H1 (cell line): ENCODE measurements around the gene PLA1A. TPM values are rescaled to one million over a fixed set of nuclear protein-coding genes. Genes with fewer than 3 reads are reported as not detected.
"Not testable (repeated sequence)": the region's sequence is repeated elsewhere in the genome, so short reads cannot be mapped to it uniquely, and the experiment has no call there.

Experiments used
- CTCF ChIA-PET: fragments of 300-600 bp; sonication (Branson Sonifier 250); formaldehyde crosslinking; loops from one replicate; lab custom pipeline; 2021; ENCODE audit not compliant: partially characterized antibody; lab: Charles Lee
- POLR2A ChIA-PET: fragments of 300-600 bp; sonication (Branson Sonifier 250); formaldehyde crosslinking; loops from one replicate; lab custom pipeline; 2021; ENCODE audit warnings: inconsistent platforms; ENCODE audit not compliant: partially characterized antibody; lab: Charles Lee
- DNase-seq, 2 experiments: peaks; one replicate each; pipeline versions ENCODE4 v3.0.0 to v3.0.0-alpha.2; 2010 to 2022; ENCODE audit warnings: low spot score in 2 of 2, low read depth in 1 of 2, mixed read lengths in 1 of 2
- FAIRE-seq: peaks from 2 replicates; lab custom pipeline; 2011; peaks lifted over from hg19 to GRCh38; lab: Jason Lieb, UNC
- H2AFZ ChIP-seq: 2 replicates; pipeline ENCODE4 v1.8.1; 2012; ENCODE audit warnings: low read length, inconsistent platforms
- H2AK5ac ChIP-seq: 2 replicates; pipeline ENCODE4 v1.6.1; 2013; ENCODE audit warnings: low read depth, low read length
- H2BK120ac ChIP-seq: replicated peaks from 2 replicates; pipeline ENCODE3; 2013; ENCODE audit warnings: low read depth, low read length, inconsistent platforms
- H2BK12ac ChIP-seq: 2 replicates; pipeline ENCODE4 v1.6.1; 2013; ENCODE audit warnings: low read depth, low read length
- H2BK15ac ChIP-seq: 2 replicates; pipeline ENCODE4 v1.6.1; 2013; ENCODE audit warnings: low read length
- H2BK20ac ChIP-seq: 2 replicates; pipeline ENCODE4 v1.6.1; 2013; ENCODE audit warnings: low read length
- H2BK5ac ChIP-seq: 2 replicates; pipeline ENCODE4 v1.6.1; 2013; ENCODE audit warnings: low read depth, low read length
- H3K14ac ChIP-seq: 2 replicates; pipeline ENCODE4 v1.6.1; 2013; ENCODE audit warnings: inconsistent platforms; ENCODE audit not compliant: insufficient read length
- H3K18ac ChIP-seq: 2 replicates; pipeline ENCODE4 v1.6.1; 2013; ENCODE audit warnings: low read length; ENCODE audit errors: extremely low read depth
- H3K23ac ChIP-seq: 2 replicates; pipeline ENCODE4 v1.6.1; 2013; ENCODE audit warnings: inconsistent platforms; ENCODE audit not compliant: insufficient read length
- H3K23me2 ChIP-seq: 2 replicates; pipeline ENCODE4 v1.6.1; 2013; ENCODE audit warnings: low read depth, low read length
- H3K27ac ChIP-seq: 2 replicates; pipeline ENCODE4 v1.6.1; 2011; ENCODE audit warnings: low read depth, low read length, inconsistent platforms
- H3K27me3 ChIP-seq, 4 experiments: replicated peaks in 1 of 4; 1 replicate in 1 of 4; 2 replicates in 3 of 4; pipeline versions ENCODE4 v1.6.1 to v1.8.1; 2011 to 2013; ENCODE audit warnings: low read length in 3 of 4, mild to moderate bottlenecking in 3 of 4, inconsistent platforms in 2 of 4, mixed read lengths in 2 of 4, moderate library complexity in 1 of 4; ENCODE audit not compliant: control insufficient read depth in 3 of 4, insufficient read depth in 3 of 4; ENCODE audit errors: extremely low read depth in 1 of 4
- H3K36me3 ChIP-seq, 4 experiments: 2 replicates each; pipeline versions ENCODE4 v1.6.1 to v1.8.1; 2011 to 2013; ENCODE audit warnings: mild to moderate bottlenecking in 4 of 4, low read length in 3 of 4, moderate library complexity in 2 of 4, control low read depth in 1 of 4, inconsistent platforms in 1 of 4; ENCODE audit not compliant: insufficient read depth in 4 of 4, control insufficient read depth in 2 of 4
- H3K4ac ChIP-seq: replicated peaks from 2 replicates; pipeline ENCODE3; 2013; ENCODE audit warnings: low read length, low read depth, mixed read lengths, inconsistent platforms; ENCODE audit not compliant: insufficient read length
- H3K4me1 ChIP-seq, 4 experiments: replicated peaks in 1 of 4; 1 replicate in 1 of 4; 2 replicates in 3 of 4; pipeline versions ENCODE4 v1.6.1 to v1.8.1; 2011 to 2013; ENCODE audit warnings: low read length in 3 of 4, inconsistent platforms in 2 of 4, mixed read lengths in 1 of 4; ENCODE audit not compliant: insufficient read depth in 4 of 4, control insufficient read depth in 3 of 4
- H3K4me2 ChIP-seq, 2 experiments: 2 replicates each; pipeline versions ENCODE4 v1.6.1 to v1.8.1; 2011 to 2013; ENCODE audit warnings: low read depth in 2 of 2, low read length in 2 of 2, control low read depth in 1 of 2, inconsistent platforms in 1 of 2, mild to moderate bottlenecking in 1 of 2; ENCODE audit not compliant: insufficient read depth in 1 of 2
- H3K4me3 ChIP-seq, 4 experiments: fragments of 200-600, 300-600 bp in 1 of 4; sonication (generic), shearing (Covaris generic), sonication (Bioruptor Twin) in 1 of 4; 2 replicates each; pipeline versions ENCODE4 v1.5.1 to v1.8.1; 2011 to 2016; ENCODE audit warnings: low read length in 4 of 4, low read depth in 3 of 4, control low read depth in 2 of 4, inconsistent platforms in 2 of 4, mild to moderate bottlenecking in 2 of 4, mixed read lengths in 1 of 4, moderate library complexity in 1 of 4; ENCODE audit not compliant: insufficient read depth in 2 of 4; ENCODE audit errors: extremely low read depth in 1 of 4
- H3K56ac ChIP-seq: replicated peaks from 2 replicates; pipeline ENCODE3; 2013; ENCODE audit warnings: low read depth, mild to moderate bottlenecking, mixed read lengths, low read length, inconsistent platforms; ENCODE audit not compliant: insufficient read length
- H3K79me1 ChIP-seq: 2 replicates; pipeline ENCODE4 v1.6.1; 2013; ENCODE audit warnings: low read depth, low read length, control low read depth
- H3K79me2 ChIP-seq, 2 experiments: 2 replicates each; pipeline versions ENCODE4 v1.6.1 to v1.8.1; 2012 to 2013; ENCODE audit warnings: low read length in 2 of 2, mild to moderate bottlenecking in 2 of 2, inconsistent platforms in 1 of 2; ENCODE audit not compliant: insufficient read depth in 2 of 2, control insufficient read depth in 1 of 2
- H3K9ac ChIP-seq, 4 experiments: replicated peaks in 1 of 4; 1 replicate in 1 of 4; 2 replicates in 3 of 4; pipeline versions ENCODE4 v1.6.1 to v1.8.1; 2011 to 2013; ENCODE audit warnings: low read depth in 3 of 4, low read length in 3 of 4, control low read depth in 2 of 4, mild to moderate bottlenecking in 2 of 4, moderate library complexity in 2 of 4, inconsistent platforms in 1 of 4; ENCODE audit errors: extremely low read depth in 1 of 4
- H3K9me3 ChIP-seq, 2 experiments: 2 replicates each; pipeline versions ENCODE4 v1.6.1 to v1.8.1; 2012 to 2013; ENCODE audit warnings: mild to moderate bottlenecking in 2 of 2, moderate library complexity in 2 of 2, control low read depth in 1 of 2, inconsistent platforms in 1 of 2, low read depth in 1 of 2, low read length in 1 of 2, mixed read lengths in 1 of 2; ENCODE audit not compliant: insufficient read depth in 2 of 2
- H4K20me1 ChIP-seq, 2 experiments: replicated peaks in 1 of 2; 2 replicates each; pipeline versions ENCODE3 to v1.8.1; 2011 to 2013; ENCODE audit warnings: inconsistent platforms in 2 of 2, low read length in 2 of 2, mild to moderate bottlenecking in 1 of 2; ENCODE audit not compliant: insufficient read depth in 2 of 2, control insufficient read depth in 1 of 2
- H4K5ac ChIP-seq: 2 replicates; pipeline ENCODE4 v1.6.1; 2013; ENCODE audit warnings: low read length, low read depth, mixed read lengths, inconsistent platforms; ENCODE audit not compliant: insufficient read length
- H4K8ac ChIP-seq: 2 replicates; pipeline ENCODE4 v1.8.0; 2013; ENCODE audit warnings: mild to moderate bottlenecking, moderate library complexity, low read length, inconsistent platforms; ENCODE audit not compliant: insufficient read depth; ENCODE audit errors: extremely low read depth
- H4K91ac ChIP-seq: replicated peaks from 2 replicates; pipeline ENCODE3; 2013; ENCODE audit warnings: low read length, mixed read lengths, inconsistent platforms; ENCODE audit not compliant: insufficient read length
- WGBS, 2 experiments: shearing (Covaris generic) in 1 of 2; methylation state at CpG; one replicate each; pipeline versions ENCODE4 v1.1.6 to v1.1.7; 2013 to 2015; ENCODE audit warnings: low lambda C conversion rate in 2 of 2, mixed read lengths in 2 of 2, inconsistent platforms in 1 of 2, low coverage in 1 of 2, missing lambda C conversion rate in 1 of 2; ENCODE audit not compliant: insufficient replicate concordance in 2 of 2, insufficient coverage in 1 of 2, insufficient read length in 1 of 2; ENCODE audit errors: extremely low coverage in 1 of 2, missing lambda C conversion rate in 1 of 2; 5-methylcytosine and 5-hydroxymethylcytosine counted together
- polyA plus RNA-seq, 7 experiments: library from polyadenylated mRNA; depleted of rRNA in 3 of 7; stranded (reverse) in 5 of 7; unstranded in 2 of 7; fragments of >200 nt in 5 of 7; fragments of 200-250 nt in 2 of 7; gene quantifications; 1 replicate in 5 of 7; 2 replicates in 1 of 7; 4 replicates in 1 of 7; pipeline versions ENCODE4 v1.2.1 to v1.2.3, GENCODE V29; 2011 to 2013; ENCODE audit warnings: missing spikeins in 2 of 7, mixed read lengths in 2 of 7
- total RNA-seq: library from RNA; stranded (reverse); fragmentation: NEBNext Ultra II Directional; extraction: Animal tissue kit (Norgen Biotek cat#: 25700); gene quantifications from 2 replicates; pipeline ENCODE4 v1.2.1, GENCODE V29; 2021

PLA1A gene
- total and polyA plus RNA-seq, 2 of the 8 experiments (the other 6 are each of a cell fraction or from before 2014, with no cell fraction given) = not detected

- H2AFZ ChIP-seq, H3K23ac ChIP-seq, H3K18ac ChIP-seq, H2BK120ac ChIP-seq, FAIRE-seq, H2BK12ac ChIP-seq, H3K4me1 ChIP-seq, H2BK20ac ChIP-seq, POLR2A ChIA-PET, H3K14ac ChIP-seq, H3K9ac ChIP-seq, H3K4ac ChIP-seq, H3K27me3 ChIP-seq, H3K56ac ChIP-seq, H3K79me1 ChIP-seq, H2AK5ac ChIP-seq, H4K91ac ChIP-seq, H4K8ac ChIP-seq, DNase-seq, H3K23me2 ChIP-seq, H4K5ac ChIP-seq, H3K36me3 ChIP-seq, H2BK15ac ChIP-seq, H2BK5ac ChIP-seq, H3K4me3 ChIP-seq, H4K20me1 ChIP-seq, H3K9me3 ChIP-seq, H3K4me2 ChIP-seq, H3K79me2 ChIP-seq, H3K27ac ChIP-seq: not testable (repeated sequence)
- 89% methylated on average over 6 of the region's 6 CpGs; no CpG with 5 or more reads in 1 of the 2 experiments for WGBS, 2 experiments
- CTCF ChIA-PET = interaction anchor here (1.3 kb wide), 1 partner anchor 17 kb away, joined by 3 read pairs; no protein-coding TSS in a partner anchor
These were observed 44.8 kb upstream of the PLA1A start for GRCh38 chr3:119552928-119553327.
